ENCODE results near the gene TOX2.

The TOX2 gene

GRCh38 chr20:44072384-44072783, 157.7 kb downstream of the TOX2 start:
- H2AFZ ChIP-seq, result no peak overlapping the region
- H3K4me1 ChIP-seq, result no peaks in the 10 kb centered on the region
- no peak overlapping the region for H3K4me3 ChIP-seq (ENCODE audit: low read depth, low read length)
- TF ChIP-seq CTCF (IDR thresholded peaks at IDR 0.05), result no peak
- no peaks in the 10 kb centered on the region for H3K9me3 ChIP-seq (ENCODE audit: control insufficient read depth, low read length)
- no peak overlapping the region for H3K4me2 ChIP-seq (ENCODE audit: low read length)
- H3K27ac ChIP-seq, result no peak overlapping the region
- H3K36me3 ChIP-seq (ENCODE audit: control insufficient read depth, insufficient read depth, low read length), result no peaks in the 10 kb centered on the region
- no peaks in the 10 kb centered on the region for H3K79me2 ChIP-seq
- no peaks in the 10 kb centered on the region for H3K27me3 ChIP-seq (ENCODE audit: control insufficient read depth, insufficient read depth, low read length)
- no peak overlapping the region for H3K9ac ChIP-seq

DNA sequence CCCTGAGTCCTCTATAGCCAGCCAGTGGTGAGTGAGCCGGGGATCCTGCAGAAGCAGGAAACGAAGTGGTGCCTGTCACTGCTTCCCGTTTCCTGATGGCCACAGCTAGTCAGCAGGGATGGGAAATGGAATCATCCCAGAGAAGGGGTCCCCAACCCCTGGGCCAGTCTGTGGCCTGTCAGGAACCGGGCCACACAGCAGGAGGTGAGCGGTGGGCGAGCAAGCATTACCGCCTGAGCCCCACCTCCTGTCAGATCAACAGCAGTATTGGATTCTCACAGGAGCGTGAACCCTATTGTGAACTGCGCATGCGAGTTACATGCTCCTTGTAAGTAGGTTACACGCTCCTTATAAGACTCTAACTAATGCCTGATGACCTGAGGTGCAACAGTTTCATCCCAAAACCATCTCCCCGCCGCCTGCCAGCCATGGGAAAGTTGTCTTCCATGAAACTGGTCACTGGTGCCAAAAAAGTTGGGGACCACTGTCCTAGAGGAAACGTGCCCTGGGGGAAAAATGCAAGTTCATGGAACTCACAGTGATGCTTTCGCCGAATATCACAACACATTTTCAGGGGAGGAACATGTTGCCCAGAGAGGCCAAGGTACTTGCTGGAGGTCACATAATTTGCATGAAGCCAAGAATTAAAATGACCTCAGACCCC, 158.5 kb downstream of the TOX2 start:
- Histone ChIP-seq H3K9ac (no peak overlapping the region), H3K9me3 (ENCODE audit: control insufficient read depth, low read length) (no peaks in the 10 kb centered on the region), H3K4me1 (no peaks in the 10 kb centered on the region), H2AFZ (no peak overlapping the region), H3K36me3 (ENCODE audit: control insufficient read depth, insufficient read depth, low read length) (no peaks in the 10 kb centered on the region), H3K4me2 (ENCODE audit: low read length) (no peak overlapping the region), H3K27ac (no peak overlapping the region), H3K27me3 (ENCODE audit: control insufficient read depth, insufficient read depth, low read length) (no peaks in the 10 kb centered on the region), H3K79me2 (no peaks in the 10 kb centered on the region), H3K4me3 (ENCODE audit: low read depth, low read length) (no peak overlapping the region)
- TF ChIP-seq CTCF (IDR thresholded peaks at IDR 0.05), result no peak

GRCh38 chr20:44073675-44074071, 159.0 kb downstream of the TOX2 start:
- TF ChIP-seq CTCF (IDR thresholded peaks at IDR 0.05), result no peak
- Histone ChIP-seq H3K27me3 (ENCODE audit: control insufficient read depth, insufficient read depth, low read length) (no peaks in the 10 kb centered on the region), H3K4me3 (ENCODE audit: low read depth, low read length) (no peak overlapping the region), H3K36me3 (ENCODE audit: control insufficient read depth, insufficient read depth, low read length) (no peaks in the 10 kb centered on the region), H2AFZ (no peak overlapping the region), H3K9me3 (ENCODE audit: control insufficient read depth, low read length) (no peaks in the 10 kb centered on the region), H3K27ac (no peak overlapping the region), H3K4me2 (ENCODE audit: low read length) (no peak overlapping the region), H3K9ac (no peak overlapping the region), H3K79me2 (no peaks in the 10 kb centered on the region), H3K4me1 (no peaks in the 10 kb centered on the region)

DNA sequence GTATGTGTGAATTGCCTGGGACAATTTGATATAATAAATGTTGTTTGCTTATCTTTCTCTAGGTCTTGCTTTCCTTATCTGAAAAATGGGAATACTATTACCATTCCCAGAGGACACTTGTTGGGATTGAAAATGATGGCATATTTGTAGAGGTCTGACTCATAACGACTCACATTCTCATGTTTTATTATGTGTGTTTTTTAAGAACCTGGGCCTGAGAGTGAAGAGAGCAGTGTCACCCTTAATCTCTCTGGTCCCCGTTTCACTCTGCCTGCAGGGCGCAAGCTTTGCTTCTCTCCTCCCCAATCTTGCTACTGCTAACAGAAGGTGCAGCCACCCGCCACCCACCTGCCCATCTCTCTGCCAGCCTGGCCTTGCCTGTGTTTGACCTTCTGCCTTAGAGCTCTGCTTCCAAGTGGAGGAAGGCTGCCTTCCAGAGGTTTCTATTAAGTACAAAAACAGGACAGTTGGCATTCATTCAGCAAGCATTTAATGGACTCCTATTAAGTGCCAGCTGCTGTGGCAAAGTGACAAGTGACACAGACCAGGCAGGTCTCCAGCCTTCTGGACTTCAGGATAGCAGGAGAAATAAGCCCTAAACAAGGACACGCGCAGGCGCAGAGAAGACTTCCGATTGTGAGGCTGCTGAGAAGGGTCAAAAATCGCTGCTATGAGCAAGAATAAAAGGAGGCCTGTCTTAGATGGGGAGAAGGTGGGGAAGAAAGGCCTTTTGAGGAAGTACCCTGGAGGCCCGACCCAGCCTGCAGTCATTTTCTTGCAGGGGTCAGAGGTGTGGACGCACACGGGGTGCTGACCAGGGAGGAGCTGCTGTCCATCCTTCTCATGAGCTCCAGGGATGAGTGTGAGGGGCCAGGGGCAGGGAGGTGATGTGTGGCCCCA, 159.8 kb downstream of the TOX2 start:
- H3K27ac ChIP-seq, result no peak overlapping the region

More for the DNA sequence above, 159.8 kb downstream of the TOX2 start:
- Histone ChIP-seq H3K9ac (no peak overlapping the region), H2AFZ (no peak overlapping the region), H3K36me3 (ENCODE audit: control insufficient read depth, insufficient read depth, low read length) (no peaks in the 10 kb centered on the region), H3K79me2 (no peaks in the 10 kb centered on the region), H3K4me3 (ENCODE audit: low read depth, low read length) (no peak overlapping the region), H3K9me3 (ENCODE audit: control insufficient read depth, low read length) (no peaks in the 10 kb centered on the region), H3K4me1 (no peaks in the 10 kb centered on the region), H3K27me3 (ENCODE audit: control insufficient read depth, insufficient read depth, low read length) (no peaks in the 10 kb centered on the region), H3K4me2 (ENCODE audit: low read length) (no peak overlapping the region)
- TF ChIP-seq CTCF (IDR thresholded peaks at IDR 0.05), result no peak

Data from parathyroid adenoma (tissue), 2 donors.